OCI-LY7 (cell line): ENCODE measurements around the gene DENND5B. TPM values are rescaled to one million over a fixed set of nuclear protein-coding genes. Genes with fewer than 3 reads are reported as not detected.
"Not testable (repeated sequence)": the region's sequence is repeated elsewhere in the genome, so short reads cannot be mapped to it uniquely, and the experiment has no call there.

Source experiments
- BruUV-seq: library from RNA; stranded (reverse); fragments of 400-500 nt; replicated peaks from 2 replicates; lab custom pipeline; 2021; lab: Mats Ljungman, UMichigan
- CTCF ChIA-PET: fragments of 300-600 bp; sonication (Branson Sonifier 250); formaldehyde crosslinking; loops from one replicate; lab custom pipeline; 2022; ENCODE audit warnings: antibody characterized with exemption; ENCODE audit not compliant: unreplicated experiment; lab: Charles Lee
- POLR2A ChIA-PET: fragments of 300-600 bp; sonication (Branson Sonifier 250); formaldehyde crosslinking; loops from one replicate; lab custom pipeline; 2022; ENCODE audit warnings: antibody characterized with exemption; lab: Charles Lee
- DNase-seq: peaks from one replicate; pipeline ENCODE4 v3.0.0-alpha.2; 2015; ENCODE audit warnings: low spot score
- H2AFZ ChIP-seq: fragments of 200-600 bp; sonication (generic), shearing (Covaris generic); 2 replicates; pipeline ENCODE4 v1.6.1; 2014; ENCODE audit warnings: mild to moderate bottlenecking, antibody characterized with exemption, low read length, moderate library complexity
- H3K27ac ChIP-seq: fragments of 200-600 bp; sonication (generic); 2 replicates; pipeline ENCODE4 v1.5.1; 2014; ENCODE audit warnings: mixed run types, low read depth, mild to moderate bottlenecking, moderate library complexity, low read length, inconsistent platforms; ENCODE audit not compliant: poor library complexity, severe bottlenecking
- H3K36me3 ChIP-seq: fragments of 200-600 bp; sonication (generic); 2 replicates; pipeline ENCODE4 v1.6.1; 2014; ENCODE audit warnings: mild to moderate bottlenecking, antibody characterized with exemption, low read length, moderate library complexity, mixed read lengths; ENCODE audit not compliant: insufficient read depth
- H3K4me1 ChIP-seq: fragments of 200-600 bp; sonication (generic); 2 replicates; pipeline ENCODE4 v1.5.1; 2014; ENCODE audit warnings: mild to moderate bottlenecking, low read length; ENCODE audit not compliant: insufficient read depth, poor library complexity, severe bottlenecking
- H3K4me2 ChIP-seq: fragments of 200-600 bp; sonication (generic); 2 replicates; pipeline ENCODE4 v1.6.1; 2014; ENCODE audit warnings: mild to moderate bottlenecking, low read length
- H3K4me3 ChIP-seq: fragments of 200-600 bp; sonication (generic); 2 replicates; pipeline ENCODE4 v1.5.1; 2014; ENCODE audit warnings: mild to moderate bottlenecking, low read depth, low read length; ENCODE audit not compliant: poor library complexity, severe bottlenecking
- H3K79me2 ChIP-seq: fragments of 200-600 bp; sonication (generic); 2 replicates; pipeline ENCODE4 v1.6.1; 2016; ENCODE audit warnings: low read depth, mild to moderate bottlenecking, low read length, moderate library complexity, mixed read lengths; ENCODE audit not compliant: insufficient read depth
- H3K9me2 ChIP-seq: fragments of 200-600 bp; sonication (generic); 2 replicates; pipeline ENCODE4 v1.6.1; 2016; ENCODE audit warnings: mild to moderate bottlenecking, low read length, mixed read lengths; ENCODE audit not compliant: insufficient read depth
- H3K9me3 ChIP-seq: fragments of 200-600 bp; sonication (generic); 2 replicates; pipeline ENCODE4 v1.6.1; 2014; ENCODE audit warnings: mild to moderate bottlenecking, mixed run types, low read length, mixed read lengths
- H4K20me1 ChIP-seq: fragments of 200-600 bp; sonication (generic); 2 replicates; pipeline ENCODE4 v1.6.1; 2014; ENCODE audit warnings: mild to moderate bottlenecking, antibody characterized with exemption, low read length, moderate library complexity, mixed read lengths; ENCODE audit not compliant: insufficient read depth
- CTCF ChIP-seq: fragments of 200-600 bp; sonication (generic); conservative IDR thresholded peaks from 2 replicates; pipeline ENCODE4 v1.5.1; 2014; ENCODE audit warnings: mild to moderate bottlenecking, antibody characterized with exemption, low read length, moderate library complexity, mixed read lengths
- EZH2phosphoT487 ChIP-seq: fragments of 200-600 bp; sonication (generic); IDR thresholded peaks from 2 replicates; pipeline ENCODE4 v1.6.1; 2018; ENCODE audit warnings: low read depth, borderline replicate concordance, mild to moderate bottlenecking, mixed run types, antibody characterized with exemption, low read length, moderate library complexity, mixed read lengths
- intact Hi-C: fragments of 100-400 bp; cut with micrococcal nuclease; formaldehyde crosslinking; loops from one replicate; pipeline ENCODE4 v1.10.0; 2022; ENCODE audit not compliant: unreplicated experiment
- total RNA-seq, 2 experiments: library from RNA; depleted of rRNA in 1 of 2; stranded (reverse); fragments of >200 nt in 1 of 2; shearing (Covaris generic) in 1 of 2; gene quantifications; 2 replicates each; pipeline ENCODE4 v1.2.3, GENCODE V29; 2014 to 2022

Gene DENND5B
- total RNA-seq, 2 experiments from 2014 or later, result 23.1 to 38.9 TPM

- Histone ChIP-seq H3K27ac (no peak overlapping the region), H3K4me3 (no peak overlapping the region), H3K4me2 (no peak overlapping the region), H3K9me3 (no peaks in the 10 kb centered on the region; the same call in 1 of the 2 replicates), H3K9me2 (no peaks in the 10 kb centered on the region), H2AFZ (no peak overlapping the region), H3K79me2 (peaks cover 92% of the 10 kb centered on the region), H3K4me1 (peaks cover 4% of the 10 kb centered on the region), H3K36me3 (peaks cover 7% of the 10 kb centered on the region), H4K20me1 (no peaks in the 10 kb centered on the region)
- ChIA-PET CTCF (no interaction called here), POLR2A (interaction anchor here (0.5 to 1.5 kb wide), 3 partner anchors 8 to 14 kb away, joined by 3 to 4 read pairs (median 4); no protein-coding TSS in a partner anchor)
- no TSS peak for BruUV-seq
- DNase-seq, result no peak
- TF ChIP-seq CTCF (no peak), EZH2phosphoT487 (no peak)
- intact Hi-C loops, result no loop called here
These were observed 30.4 kb downstream of the DENND5B start for GRCh38 chr12:31560516-31560915.

GRCh38 chr12:31558521-31558920 is 32.4 kb downstream of the DENND5B start:
- ChIA-PET CTCF (no interaction called here), POLR2A (interaction anchor here (0.6 to 1.4 kb wide), 2 partner anchors 22 to 26 kb away, joined by 3 to 5 read pairs; no protein-coding TSS in a partner anchor)
- DNase-seq, result no peak
- Histone ChIP-seq H3K9me2 (no peaks in the 10 kb centered on the region), H3K4me1 (peaks cover 3% of the 10 kb centered on the region), H3K79me2 (peaks cover 74% of the 10 kb centered on the region), H3K4me2 (no peak overlapping the region), H3K36me3 (peaks cover 7% of the 10 kb centered on the region), H3K27ac (no peak overlapping the region), H3K9me3 (no peaks in the 10 kb centered on the region; the same call in 1 of the 2 replicates), H2AFZ (no peak overlapping the region), H3K4me3 (no peak overlapping the region), H4K20me1 (no peaks in the 10 kb centered on the region)
- no TSS peak for BruUV-seq
- intact Hi-C loops, result no loop called here
- TF ChIP-seq CTCF (no peak), EZH2phosphoT487 (no peak)

GRCh38 chr12:31557707-31558106 is 33.2 kb downstream of the DENND5B start:
- H3K4me1 ChIP-seq, result peaks cover under 1% of the 10 kb centered on the region
- no peak overlapping the region for H3K4me3 ChIP-seq
- ChIA-PET POLR2A (interaction anchor here (0.6 kb wide), 1 partner anchor 14 kb away, joined by 3 read pairs; no protein-coding TSS in a partner anchor), CTCF (no interaction called here)
- no peak for TF ChIP-seq EZH2phosphoT487
- TF ChIP-seq CTCF, result no peak
- intact Hi-C loops, result no loop called here
- no peaks in the 10 kb centered on the region for H3K9me2 ChIP-seq
- BruUV-seq, result no TSS peak
- H3K79me2 ChIP-seq, result peaks cover 65% of the 10 kb centered on the region
- H3K4me2 ChIP-seq, result no peak overlapping the region
- H3K9me3 ChIP-seq, result no peaks in the 10 kb centered on the region; the same call in 1 of the 2 replicates
- no peak for DNase-seq
- peaks cover 2% of the 10 kb centered on the region; the same call in 1 of the 2 replicates for H3K36me3 ChIP-seq
- no peaks in the 10 kb centered on the region for H4K20me1 ChIP-seq
- no peak overlapping the region for H3K27ac ChIP-seq
- H2AFZ ChIP-seq, result no peak overlapping the region

GRCh38 chr12:31555466-31555865 is 35.5 kb downstream of the DENND5B start:
- H3K4me3 ChIP-seq, DNase-seq, BruUV-seq, H3K9me2 ChIP-seq, POLR2A ChIA-PET, CTCF ChIA-PET, H3K36me3 ChIP-seq, H3K9me3 ChIP-seq, H4K20me1 ChIP-seq, intact Hi-C loops, H3K4me1 ChIP-seq, H3K27ac ChIP-seq, H2AFZ ChIP-seq, H3K4me2 ChIP-seq: not testable (repeated sequence)
- peaks cover 43% of the 10 kb centered on the region for H3K79me2 ChIP-seq
